K562 (cell line): ENCODE data around the gene ERICH6. TPM values are rescaled to one million over a fixed set of nuclear protein-coding genes. Genes with fewer than 3 reads are reported as not detected.

Source experiments
- ATAC-seq: fragments of 200-7000 bp; cut with Tn5 transposase; 3 replicates; pipeline ENCODE4 v1.9.1; 2020; ENCODE audit warnings: moderate library complexity
- BruUV-seq: library from RNA; stranded (reverse); fragments of 400-500 nt; replicated peaks from 2 replicates; lab custom pipeline; 2021; lab: Mats Ljungman, UMichigan
- CTCF ChIA-PET: fragments of 300-600 bp; formaldehyde crosslinking; extraction: SDS; loops from one replicate; lab custom pipeline; 2021; ENCODE audit warnings: low intra/inter-chr PET ratio; lab: Yijun Ruan, JAX
- POLR2A ChIA-PET: fragments of 300-600, 350-650 bp; sonication (Branson Sonifier 250); formaldehyde crosslinking; extraction: SDS; loops from one replicate; lab custom pipeline; 2021; ENCODE audit warnings: antibody characterized with exemption, inconsistent platforms; lab: Yijun Ruan, JAX
- DNase-seq, 4 experiments: peaks; one replicate each; pipeline versions ENCODE4 v3.0.0 to v3.0.0-alpha.2; 2011 to 2018; ENCODE audit warnings: low spot score in 3 of 4, mixed read lengths in 3 of 4; ENCODE audit errors: extremely low read depth in 1 of 4
- FAIRE-seq: peaks from 2 replicates; lab custom pipeline; 2011; peaks lifted over from hg19 to GRCh38; lab: Jason Lieb, UNC
- H2AFZ ChIP-seq: 2 replicates; pipeline ENCODE4 v1.6.0; 2011; ENCODE audit warnings: low read depth, low read length, control low read depth, inconsistent platforms
- H3K27ac ChIP-seq: fragments of 200-600 bp; 3 replicates; pipeline ENCODE4 v1.8.0; 2011; ENCODE audit warnings: low read depth, mild to moderate bottlenecking, control low read depth, inconsistent platforms, low read length, moderate library complexity, mixed read lengths; ENCODE audit errors: extremely low read depth
- H3K27me3 ChIP-seq, 2 experiments: fragments of 300-600 bp in 1 of 2; 2 replicates in 1 of 2; 3 replicates in 1 of 2; pipeline versions ENCODE4 v1.6.0 to v1.8.0; 2011; ENCODE audit warnings: inconsistent platforms in 2 of 2, low read length in 2 of 2, mild to moderate bottlenecking in 1 of 2, mixed read lengths in 1 of 2, moderate library complexity in 1 of 2; ENCODE audit not compliant: control insufficient read depth in 2 of 2, insufficient read depth in 2 of 2
- H3K36me3 ChIP-seq: fragments of 300-600 bp; 3 replicates; pipeline ENCODE4 v1.8.0; 2011; ENCODE audit warnings: mild to moderate bottlenecking, low read length, inconsistent platforms; ENCODE audit not compliant: control insufficient read depth, insufficient read depth
- H3K4me1 ChIP-seq, 2 experiments: fragments of 200-600 bp in 1 of 2; replicated peaks in 1 of 2; 2 replicates in 1 of 2; 3 replicates in 1 of 2; pipeline versions ENCODE4 v1.5.1 to v1.8.0; 2011; ENCODE audit warnings: inconsistent platforms in 2 of 2, low read length in 2 of 2, mild to moderate bottlenecking in 1 of 2, mixed read lengths in 1 of 2, moderate library complexity in 1 of 2; ENCODE audit not compliant: control insufficient read depth in 2 of 2, insufficient read depth in 2 of 2
- H3K4me2 ChIP-seq: 2 replicates; pipeline ENCODE4 v1.6.1; 2011; ENCODE audit warnings: low read length, control low read depth, inconsistent platforms, mixed read lengths; ENCODE audit not compliant: insufficient read depth
- H3K4me3 ChIP-seq: fragments of 200-600 bp; sonication (generic), shearing (Covaris generic); 2 replicates; pipeline ENCODE4 v1.5.1; 2016; ENCODE audit warnings: control low read depth, inconsistent platforms
- H3K79me2 ChIP-seq: fragments of 200-600 bp; 3 replicates; pipeline ENCODE4 v1.8.0; 2011; ENCODE audit warnings: low read length, inconsistent platforms; ENCODE audit not compliant: control insufficient read depth, insufficient read depth
- H3K9ac ChIP-seq, 2 experiments: 2 replicates each; pipeline versions ENCODE4 v1.6.0 to v1.6.1; 2011; ENCODE audit warnings: low read depth in 2 of 2, low read length in 2 of 2, control low read depth in 1 of 2, inconsistent platforms in 1 of 2, mild to moderate bottlenecking in 1 of 2, mixed read lengths in 1 of 2; ENCODE audit not compliant: insufficient read depth in 1 of 2
- H3K9me1 ChIP-seq: one replicate; pipeline ENCODE4 v1.6.0; 2011; ENCODE audit warnings: inconsistent platforms, mild to moderate bottlenecking, low read length, moderate library complexity; ENCODE audit not compliant: control insufficient read depth, insufficient read depth
- H3K9me3 ChIP-seq: replicated peaks from 2 replicates; pipeline ENCODE4 v1.5.1; 2011; ENCODE audit warnings: low read depth, low read length, inconsistent platforms; ENCODE audit not compliant: control insufficient read depth, insufficient read depth
- H4K20me1 ChIP-seq: replicated peaks from 2 replicates; pipeline ENCODE4 v1.6.1; 2011; ENCODE audit warnings: low read length, inconsistent platforms, mixed read lengths; ENCODE audit not compliant: control insufficient read depth, insufficient read depth
- E2F3 ChIP-seq: fragments of 250-450 bp; sonication (Bioruptor Pico); IDR thresholded peaks from 2 replicates; pipeline ENCODE4 v1.4.0; 2020; ENCODE audit warnings: mild to moderate bottlenecking
- JUNB ChIP-seq: fragments of 450-650 bp; formaldehyde crosslinking; conservative IDR thresholded peaks from 2 replicates; pipeline ENCODE4 v1.4.0; 2020; ENCODE audit warnings: mild to moderate bottlenecking
- KDM4B ChIP-seq, 2 experiments: fragments of 450-650 bp in 1 of 2; sonication (generic) in 1 of 2; IDR thresholded peaks; 2 replicates each; pipeline ENCODE4 v1.6.1; 2016 to 2017; ENCODE audit warnings: borderline replicate concordance in 2 of 2, antibody characterized with exemption in 1 of 2, low read depth in 1 of 2, mild to moderate bottlenecking in 1 of 2
- POLR2A ChIP-seq: fragments of 450-650 bp; conservative IDR thresholded peaks from 2 replicates; pipeline ENCODE4 v1.6.1; 2016
- SP1 ChIP-seq: sonication (generic); formaldehyde crosslinking; IDR thresholded peaks from 2 replicates; pipeline ENCODE4 v1.8.1; 2022; ENCODE audit warnings: mild to moderate bottlenecking, missing genetic modification reagents
- SUPT5H ChIP-seq: fragments of 450-650 bp; IDR thresholded peaks from 2 replicates; pipeline ENCODE4 v1.6.1; 2016
- USF2 ChIP-seq: sonication (generic); formaldehyde crosslinking; IDR thresholded peaks from 2 replicates; pipeline ENCODE4 v1.5.0; 2020; ENCODE audit warnings: missing genetic modification reagents
- WGBS: fragments of 100-300 bp; shearing (Covaris generic); methylation state at CpG from one replicate; pipeline ENCODE4 v1.1.6; 2016; ENCODE audit warnings: low coverage, mixed read lengths; ENCODE audit not compliant: insufficient coverage; ENCODE audit errors: missing lambda C conversion rate; 5-methylcytosine and 5-hydroxymethylcytosine counted together
- in situ Hi-C: fragments of 300-500 bp; cut with MboI; formaldehyde crosslinking; loops from 4 replicates; pipeline ENCODE4 v1.15.0; 2018; ENCODE audit warnings: inconsistent platforms, mixed read lengths
- intact Hi-C: fragments of 100-400 bp; cut with micrococcal nuclease; formaldehyde crosslinking; loops from 2 replicates; pipeline ENCODE4 v1.14.2; 2022
- polyA plus RNA-seq, 8 experiments: library from polyadenylated mRNA; depleted of rRNA in 4 of 8; stranded (reverse) in 5 of 8; unstranded in 3 of 8; fragments of >200 nt; fragmentation: Nextera tagmentation in 2 of 8; fragmentation: Illumina TruSeq in 1 of 8; extraction: Ambion mirVana in 2 of 8; extraction: Trizol in 1 of 8; gene quantifications; 2 replicates each; pipeline versions ENCODE4 v1.2.1 to v1.2.3, GENCODE V29; 2011 to 2014; ENCODE audit warnings: inconsistent platforms in 1 of 8, missing spikeins in 1 of 8
- total RNA-seq, 7 experiments: library from RNA; depleted of rRNA in 6 of 7; stranded (reverse); fragments of >200 nt in 6 of 7; fragmentation: Illumina TruSeq in 2 of 7; extraction: Trizol in 2 of 7; gene quantifications; 2 replicates each; pipeline versions ENCODE4 v1.2.1 to v1.2.3, GENCODE V29; 2011 to 2021; ENCODE audit warnings: low replicate concordance in 1 of 7
- TF ChIP-seq, protein P1 (sequence below): fragments of 150-350 bp; conservative IDR thresholded peaks from 2 replicates; pipeline ENCODE4 v1.6.1; 2014; ENCODE audit warnings: low read length

The ERICH6 gene
- total and polyA plus RNA-seq, 9 of the 15 experiments (the other 6 are each of a cell fraction or from before 2014, with no cell fraction given), result not detected

DNA sequence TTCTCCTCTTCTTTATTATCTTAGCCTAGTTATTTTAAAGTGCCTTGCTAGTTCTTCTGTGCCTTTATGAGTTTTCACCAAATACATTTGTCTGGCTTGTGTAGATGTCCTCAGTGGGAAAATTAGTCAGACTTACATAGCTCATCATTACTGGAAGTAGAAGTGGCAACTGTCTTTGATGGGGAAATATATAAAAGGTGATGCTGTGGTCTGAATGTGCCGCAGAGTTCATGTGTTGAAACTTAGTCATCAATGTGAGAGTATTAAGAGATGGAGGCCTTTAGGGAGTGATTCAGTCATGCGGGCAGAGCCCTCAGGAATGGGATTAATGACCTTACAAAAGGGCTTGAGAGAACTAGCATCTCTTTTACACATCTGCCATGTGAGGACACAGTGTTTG lies 6.4 kb upstream of the ERICH6 start:
- no TSS peak for BruUV-seq
- Histone ChIP-seq H3K27me3 (no peaks in the 10 kb centered on the region), H3K27ac (no peak overlapping the region), H3K4me3 (no peak overlapping the region), H2AFZ (no peak overlapping the region), H3K9me1 (no peaks in the 10 kb centered on the region), H4K20me1 (no peaks in the 10 kb centered on the region), H3K4me2 (no peak overlapping the region), H3K79me2 (no peaks in the 10 kb centered on the region), H3K9ac (no peak overlapping the region), H3K4me1 (no peaks in the 10 kb centered on the region; a peak in 2 of 5 replicates), H3K36me3 (no peaks in the 10 kb centered on the region), H3K9me3 (no peaks in the 10 kb centered on the region)
- TF ChIP-seq POLR2A (no peak), KDM4B (IDR thresholded peaks at IDR 0.05; ENCODE audit: borderline replicate concordance in 2 of 2, low read depth in 1 of 2) (no peak), E2F3 (CRISPR knock-in tag) (no peak), SP1 (CRISPR knock-in tag) (no peak), SUPT5H (no peak), JUNB (CRISPR knock-in tag) (no peak), USF2 (CRISPR knock-in tag) (no peak)
- TF ChIP-seq, protein P1, sequence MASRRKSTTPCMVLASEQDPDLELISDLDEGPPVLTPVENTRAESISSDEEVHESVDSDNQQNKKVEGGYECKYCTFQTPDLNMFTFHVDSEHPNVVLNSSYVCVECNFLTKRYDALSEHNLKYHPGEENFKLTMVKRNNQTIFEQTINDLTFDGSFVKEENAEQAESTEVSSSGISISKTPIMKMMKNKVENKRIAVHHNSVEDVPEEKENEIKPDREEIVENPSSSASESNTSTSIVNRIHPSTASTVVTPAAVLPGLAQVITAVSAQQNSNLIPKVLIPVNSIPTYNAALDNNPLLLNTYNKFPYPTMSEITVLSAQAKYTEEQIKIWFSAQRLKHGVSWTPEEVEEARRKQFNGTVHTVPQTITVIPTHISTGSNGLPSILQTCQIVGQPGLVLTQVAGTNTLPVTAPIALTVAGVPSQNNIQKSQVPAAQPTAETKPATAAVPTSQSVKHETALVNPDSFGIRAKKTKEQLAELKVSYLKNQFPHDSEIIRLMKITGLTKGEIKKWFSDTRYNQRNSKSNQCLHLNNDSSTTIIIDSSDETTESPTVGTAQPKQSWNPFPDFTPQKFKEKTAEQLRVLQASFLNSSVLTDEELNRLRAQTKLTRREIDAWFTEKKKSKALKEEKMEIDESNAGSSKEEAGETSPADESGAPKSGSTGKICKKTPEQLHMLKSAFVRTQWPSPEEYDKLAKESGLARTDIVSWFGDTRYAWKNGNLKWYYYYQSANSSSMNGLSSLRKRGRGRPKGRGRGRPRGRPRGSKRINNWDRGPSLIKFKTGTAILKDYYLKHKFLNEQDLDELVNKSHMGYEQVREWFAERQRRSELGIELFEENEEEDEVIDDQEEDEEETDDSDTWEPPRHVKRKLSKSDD, result no peak
- intact Hi-C loops, result no loop called here
- FAIRE-seq (no peak), DNase-seq (no peak), ATAC-seq (no peak)
- in situ Hi-C loops, result no loop called here
- ChIA-PET POLR2A (no interaction called here), CTCF (interaction anchor here (0.6 kb wide), 1 partner anchor 420 kb away, joined by 3 read pairs; no protein-coding TSS in a partner anchor)
- 40% methylated on average over 2 of the region's 2 CpGs for WGBS
